Left ventricle myocardium superior (tissue), 1 donor: ENCODE results near the gene FBXW10. TPM values are rescaled to one million over a fixed set of nuclear protein-coding genes. Genes with fewer than 3 reads are reported as not detected.
"Not testable (repeated sequence)": the region's sequence is repeated elsewhere in the genome, so short reads cannot be mapped to it uniquely, and the experiment has no call there.

Experiments used
- ATAC-seq: fragments of 200-7000 bp; cut with Tn5 transposase; one replicate; pipeline ENCODE4 v1.9.1; 2020; ENCODE audit warnings: mild to moderate bottlenecking, moderate library complexity
- DNase-seq: peaks from one replicate; pipeline ENCODE4 v3.0.0-alpha.2; 2020
- intact Hi-C: fragments of 100-400 bp; cut with micrococcal nuclease; formaldehyde crosslinking; loops from one replicate; pipeline ENCODE4 v1.11.0; 2022
- total RNA-seq: library from RNA; stranded (reverse); fragmentation: NEBNext Ultra II Directional; extraction: Animal tissue kit (Norgen Biotek cat#: 25700); gene quantifications from one replicate; pipeline ENCODE4 v1.2.1, GENCODE V29; 2021
- donor health status: DM: no; HTN: yes; CAD: no; lungs with severe emphysema.

FBXW10 gene
- total RNA-seq, 1 donor from 2014 or later, result not detected

GRCh38 chr17:18816489-18817371 is 72.9 kb downstream of the FBXW10 start:
- ATAC-seq, result peak; percentile 68
- DNase-seq, intact Hi-C loops: not testable (repeated sequence)

- intact Hi-C loops, ATAC-seq, DNase-seq: not testable (repeated sequence)
Measured at GRCh38 chr17:18821430-18821829, 77.6 kb downstream of the FBXW10 start.

- DNase-seq, ATAC-seq, intact Hi-C loops: not testable (repeated sequence)
Measured at GRCh38 chr17:18827613-18828012, 83.8 kb downstream of the FBXW10 start.

Other genes with a start within 250 kb of the FBXW10 start
- not detected for gene TBC1D28, start 99.7 kb upstream of the FBXW10 start, total RNA-seq
- gene FOXO3B, start 61.7 kb upstream of the FBXW10 start, total RNA-seq, result 1.0 TPM
- gene TVP23B, start 37.1 kb downstream of the FBXW10 start, total RNA-seq, result 22.5 TPM
- 20.2 TPM for gene PRPSAP2, start 114.1 kb downstream of the FBXW10 start, total RNA-seq
- gene SLC5A10, start 208.1 kb downstream of the FBXW10 start, total RNA-seq, result not detected